ENCODE measurements around the gene PNPLA7. TPM values are rescaled to one million over a fixed set of nuclear protein-coding genes. Genes with fewer than 3 reads are reported as not detected.
"Not testable (repeated sequence)": the region's sequence is repeated elsewhere in the genome, so short reads cannot be mapped to it uniquely, and the experiment has no call there.

Gene PNPLA7
- total RNA-seq, 2 experiments from 2014 or later, result 3.8 to 4.4 TPM

- H3K27ac Mint-ChIP-seq, result no peak overlapping the region
- CTCF ChIA-PET, result interaction anchor here (0.6 to 1.4 kb wide), 3 partner anchors 11 to 108 kb away, joined by 3 read pairs; partner anchors contain the start of genes EXD3 and NOXA1
- no peak overlapping the region for H3K4me3 Mint-ChIP-seq
- peaks cover 7% of the 10 kb centered on the region for H3K27me3 Mint-ChIP-seq
- H3K36me3 Mint-ChIP-seq (ENCODE audit: low read depth), result peaks cover 5% of the 10 kb centered on the region
- peaks cover 2% of the 10 kb centered on the region for H3K9me3 Mint-ChIP-seq
- no peak for DNase-seq
- POLR2A ChIA-PET, result no interaction called here
- peaks cover 22% of the 10 kb centered on the region for H3K4me1 Mint-ChIP-seq
Measured at GRCh38 chr9:137531099-137531765, 19.0 kb downstream of the PNPLA7 start.

- H3K4me1 Mint-ChIP-seq, result peaks cover 20% of the 10 kb centered on the region
- H3K4me3 Mint-ChIP-seq, result no peak overlapping the region
- no peak for DNase-seq
- no peaks in the 10 kb centered on the region for H3K9me3 Mint-ChIP-seq
- CTCF ChIA-PET, result no interaction called here
- H3K36me3 Mint-ChIP-seq (ENCODE audit: low read depth), result peaks cover 3% of the 10 kb centered on the region
- POLR2A ChIA-PET, result no interaction called here
- peaks cover 7% of the 10 kb centered on the region for H3K27me3 Mint-ChIP-seq
- H3K27ac Mint-ChIP-seq, result no peak overlapping the region
Measured at GRCh38 chr9:137530331-137530730, 19.9 kb downstream of the PNPLA7 start.

GRCh38 chr9:137524981-137525317 lies 25.3 kb downstream of the PNPLA7 start:
- no peak overlapping the region for H3K4me3 Mint-ChIP-seq
- H3K27ac Mint-ChIP-seq, result no peak overlapping the region
- H3K4me1 Mint-ChIP-seq, result peaks cover 8% of the 10 kb centered on the region
- no peaks in the 10 kb centered on the region for H3K9me3 Mint-ChIP-seq
- DNase-seq, result no peak
- POLR2A ChIA-PET, result no interaction called here
- H3K27me3 Mint-ChIP-seq, result peaks cover 7% of the 10 kb centered on the region
- CTCF ChIA-PET, result no interaction called here
- no peaks in the 10 kb centered on the region for H3K36me3 Mint-ChIP-seq (ENCODE audit: low read depth)

- CTCF ChIA-PET, result no interaction called here
Measured at GRCh38 chr9:137524161-137524980, 25.8 kb downstream of the PNPLA7 start.

GRCh38 chr9:137522746-137523455 lies 27.3 kb downstream of the PNPLA7 start:
- Mint-ChIP-seq H3K9me3 (no peaks in the 10 kb centered on the region), H3K4me1 (peaks cover 8% of the 10 kb centered on the region), H3K4me3 (no peak overlapping the region), H3K36me3 (ENCODE audit: low read depth) (no peaks in the 10 kb centered on the region), H3K27ac (no peak overlapping the region), H3K27me3 (peaks cover 7% of the 10 kb centered on the region)
- ChIA-PET CTCF (interaction anchor here (1.3 to 2.0 kb wide), 2 partner anchors 12 to 14 kb away, joined by 5 to 6 read pairs; no protein-coding TSS in a partner anchor), POLR2A (no interaction called here)
- no peak for DNase-seq

More at GRCh38 chr9:137524161-137524980, 25.8 kb downstream of the PNPLA7 start:
- peaks cover 8% of the 10 kb centered on the region for H3K4me1 Mint-ChIP-seq
- H3K27me3 Mint-ChIP-seq, result peaks cover 7% of the 10 kb centered on the region
- DNase-seq, result no peak
- H3K36me3 Mint-ChIP-seq (ENCODE audit: low read depth), result no peaks in the 10 kb centered on the region
- H3K9me3 Mint-ChIP-seq, result no peaks in the 10 kb centered on the region
- POLR2A ChIA-PET, result no interaction called here
- H3K27ac Mint-ChIP-seq, result no peak overlapping the region
- H3K4me3 Mint-ChIP-seq, result no peak overlapping the region

GRCh38 chr9:137521405-137521985 lies 28.7 kb downstream of the PNPLA7 start:
- POLR2A ChIA-PET, result no interaction called here

GRCh38 chr9:137520614-137521404 lies 29.4 kb downstream of the PNPLA7 start:
- peaks cover 5% of the 10 kb centered on the region for H3K4me1 Mint-ChIP-seq
- no peak overlapping the region for H3K27ac Mint-ChIP-seq
- no peak for DNase-seq
- H3K4me3 Mint-ChIP-seq, result no peak overlapping the region
- ChIA-PET CTCF (interaction anchor here (0.6 to 1.4 kb wide), 2 partner anchors 14 to 389 kb away, joined by 3 to 5 read pairs; no protein-coding TSS in a partner anchor), POLR2A (no interaction called here)
- no peaks in the 10 kb centered on the region for H3K9me3 Mint-ChIP-seq
- H3K27me3 Mint-ChIP-seq, result no peaks in the 10 kb centered on the region
- H3K36me3 Mint-ChIP-seq (ENCODE audit: low read depth), result no peaks in the 10 kb centered on the region

More at GRCh38 chr9:137521405-137521985, 28.7 kb downstream of the PNPLA7 start:
- Mint-ChIP-seq H3K4me1 (peaks cover 5% of the 10 kb centered on the region), H3K27ac (no peak overlapping the region), H3K4me3 (no peak overlapping the region), H3K9me3 (no peaks in the 10 kb centered on the region), H3K36me3 (ENCODE audit: low read depth) (no peaks in the 10 kb centered on the region), H3K27me3 (no peaks in the 10 kb centered on the region)
- no peak for DNase-seq
- CTCF ChIA-PET, result interaction anchor here (0.6 to 2.0 kb wide), 3 partner anchors 12 to 390 kb away, joined by 3 to 6 read pairs (median 5); no protein-coding TSS in a partner anchor

GRCh38 chr9:137519553-137519952 lies 30.6 kb downstream of the PNPLA7 start:
- ChIA-PET CTCF (no interaction called here), POLR2A (no interaction called here)
- no peaks in the 10 kb centered on the region for H3K4me1 Mint-ChIP-seq
- no peaks in the 10 kb centered on the region for H3K9me3 Mint-ChIP-seq
- no peaks in the 10 kb centered on the region for H3K27me3 Mint-ChIP-seq
- no peak overlapping the region for H3K4me3 Mint-ChIP-seq
- no peak overlapping the region for H3K27ac Mint-ChIP-seq
- H3K36me3 Mint-ChIP-seq (ENCODE audit: low read depth), result no peaks in the 10 kb centered on the region
- DNase-seq, result no peak

GRCh38 chr9:137518661-137519459 lies 31.3 kb downstream of the PNPLA7 start:
- H3K36me3 Mint-ChIP-seq (ENCODE audit: low read depth); H3K4me1 Mint-ChIP-seq; H3K4me3 Mint-ChIP-seq; H3K27ac Mint-ChIP-seq; CTCF ChIA-PET; POLR2A ChIA-PET; H3K9me3 Mint-ChIP-seq; H3K27me3 Mint-ChIP-seq; DNase-seq: not testable (repeated sequence)

- Mint-ChIP-seq H3K36me3 (ENCODE audit: low read depth) (no peaks in the 10 kb centered on the region), H3K9me3 (no peaks in the 10 kb centered on the region), H3K4me1 (peaks cover 4% of the 10 kb centered on the region), H3K27me3 (no peaks in the 10 kb centered on the region), H3K4me3 (no peak overlapping the region), H3K27ac (no peak overlapping the region)
- CTCF ChIA-PET, result no interaction called here
- no peak for DNase-seq
- POLR2A ChIA-PET, result no interaction called here
Measured at GRCh38 chr9:137516144-137516917, 33.9 kb downstream of the PNPLA7 start.

GRCh38 chr9:137515338-137515724 lies 34.9 kb downstream of the PNPLA7 start:
- H3K27ac Mint-ChIP-seq, result no peak overlapping the region

More at GRCh38 chr9:137515338-137515724, 34.9 kb downstream of the PNPLA7 start:
- H3K27me3 Mint-ChIP-seq, result no peaks in the 10 kb centered on the region
- ChIA-PET POLR2A (no interaction called here), CTCF (no interaction called here)
- H3K9me3 Mint-ChIP-seq, result no peaks in the 10 kb centered on the region
- peaks cover 4% of the 10 kb centered on the region for H3K4me1 Mint-ChIP-seq
- DNase-seq, result no peak
- H3K4me3 Mint-ChIP-seq, result no peak overlapping the region
- H3K36me3 Mint-ChIP-seq (ENCODE audit: low read depth), result no peaks in the 10 kb centered on the region
